Esophagus squamous epithelium (tissue), 4 donors: ENCODE measurements around the gene MICAL3.

Experiments
- POLR2A ChIP-seq, 4 donors: fragments of 450-650 bp; IDR thresholded peaks; one replicate each; pipeline ENCODE4 v1.6.1; 2017; ENCODE audit warnings: antibody characterized with exemption in 4 of 4, mild to moderate bottlenecking in 4 of 4, moderate library complexity in 3 of 4
- TF ChIP-seq, protein P1 (sequence below), 6 experiments: fragments of 450-650 bp in 4 of 6; fragments of 200-600 bp in 2 of 6; sonication (generic) in 2 of 6; IDR thresholded peaks; one replicate each; pipeline ENCODE4 v1.5.1; 2016 to 2019; ENCODE audit warnings: antibody characterized with exemption in 6 of 6, mild to moderate bottlenecking in 4 of 6, moderate library complexity in 4 of 6

GRCh38 chr22:18034076-18034475 lies 9.7 kb upstream of the MICAL3 start:
- TF ChIP-seq, protein P1, sequence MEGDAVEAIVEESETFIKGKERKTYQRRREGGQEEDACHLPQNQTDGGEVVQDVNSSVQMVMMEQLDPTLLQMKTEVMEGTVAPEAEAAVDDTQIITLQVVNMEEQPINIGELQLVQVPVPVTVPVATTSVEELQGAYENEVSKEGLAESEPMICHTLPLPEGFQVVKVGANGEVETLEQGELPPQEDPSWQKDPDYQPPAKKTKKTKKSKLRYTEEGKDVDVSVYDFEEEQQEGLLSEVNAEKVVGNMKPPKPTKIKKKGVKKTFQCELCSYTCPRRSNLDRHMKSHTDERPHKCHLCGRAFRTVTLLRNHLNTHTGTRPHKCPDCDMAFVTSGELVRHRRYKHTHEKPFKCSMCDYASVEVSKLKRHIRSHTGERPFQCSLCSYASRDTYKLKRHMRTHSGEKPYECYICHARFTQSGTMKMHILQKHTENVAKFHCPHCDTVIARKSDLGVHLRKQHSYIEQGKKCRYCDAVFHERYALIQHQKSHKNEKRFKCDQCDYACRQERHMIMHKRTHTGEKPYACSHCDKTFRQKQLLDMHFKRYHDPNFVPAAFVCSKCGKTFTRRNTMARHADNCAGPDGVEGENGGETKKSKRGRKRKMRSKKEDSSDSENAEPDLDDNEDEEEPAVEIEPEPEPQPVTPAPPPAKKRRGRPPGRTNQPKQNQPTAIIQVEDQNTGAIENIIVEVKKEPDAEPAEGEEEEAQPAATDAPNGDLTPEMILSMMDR (IDR thresholded peaks at IDR 0.05), result no peak
- TF ChIP-seq POLR2A (IDR thresholded peaks at IDR 0.05), result no peak
